Keratinocyte (primary cell): Measurements from ENCODE around the gene HOXA10. TPM values are rescaled to one million over a fixed set of nuclear protein-coding genes. Genes with fewer than 3 reads are reported as not detected.

Experiments used
- DNase-seq: peaks from one replicate; pipeline ENCODE4 v3.0.0-alpha.2; 2011; ENCODE audit warnings: low read depth, missing footprints, low spot score
- FAIRE-seq: peaks from 2 replicates; lab custom pipeline; 2011; peaks lifted over from hg19 to GRCh38; lab: Jason Lieb, UNC
- H2AFZ ChIP-seq: 2 replicates; pipeline ENCODE4 v1.6.0; 2012; ENCODE audit warnings: low read length, control low read depth, inconsistent platforms; ENCODE audit not compliant: control insufficient read depth
- H3K27ac ChIP-seq: 2 replicates; pipeline ENCODE4 v1.5.1; 2011; ENCODE audit warnings: low read length; ENCODE audit not compliant: control insufficient read depth, insufficient read depth
- H3K27me3 ChIP-seq: 3 replicates; pipeline ENCODE4 v1.6.0; 2011; ENCODE audit warnings: low read length; ENCODE audit not compliant: control insufficient read depth, insufficient read depth; ENCODE audit errors: extremely low read depth
- H3K36me3 ChIP-seq, 2 experiments: 2 replicates in 1 of 2; 3 replicates in 1 of 2; pipeline ENCODE4 v1.5.1; 2011; ENCODE audit warnings: low read length in 2 of 2, mild to moderate bottlenecking in 1 of 2; ENCODE audit not compliant: control insufficient read depth in 2 of 2, insufficient read depth in 2 of 2; ENCODE audit errors: extremely low read depth in 1 of 2
- H3K4me1 ChIP-seq: 3 replicates; pipeline ENCODE4 v1.5.1; 2011; ENCODE audit warnings: low read length; ENCODE audit not compliant: control insufficient read depth, insufficient read depth; ENCODE audit errors: extremely low read depth
- H3K4me2 ChIP-seq: 3 replicates; pipeline ENCODE4 v1.6.0; 2011; ENCODE audit warnings: low read depth, low read length; ENCODE audit not compliant: control insufficient read depth, insufficient read depth; ENCODE audit errors: extremely low read depth
- H3K4me3 ChIP-seq, 3 experiments: fragments of 200-600 bp in 1 of 3; sonication (generic) in 1 of 3; 2 replicates in 2 of 3; 3 replicates in 1 of 3; pipeline ENCODE4 v1.5.1; 2011 to 2016; ENCODE audit warnings: low read length in 3 of 3, mild to moderate bottlenecking in 3 of 3, control low read depth in 2 of 3, inconsistent platforms in 1 of 3, low read depth in 1 of 3, mixed read lengths in 1 of 3, mixed run types in 1 of 3, moderate library complexity in 1 of 3; ENCODE audit not compliant: control insufficient read depth in 2 of 3, insufficient read depth in 2 of 3; ENCODE audit errors: extremely low read depth in 1 of 3
- H3K79me2 ChIP-seq: 2 replicates; pipeline ENCODE4 v1.6.0; 2012; ENCODE audit warnings: low read length; ENCODE audit not compliant: control insufficient read depth, insufficient read depth
- H3K9ac ChIP-seq: 3 replicates; pipeline ENCODE4 v1.6.0; 2011; ENCODE audit warnings: low read length; ENCODE audit not compliant: control insufficient read depth, insufficient read depth; ENCODE audit errors: extremely low read depth
- H3K9me1 ChIP-seq: 3 replicates; pipeline ENCODE4 v1.6.0; 2011; ENCODE audit warnings: low read length; ENCODE audit not compliant: control insufficient read depth, insufficient read depth; ENCODE audit errors: extremely low read depth
- H3K9me3 ChIP-seq: 2 replicates; pipeline ENCODE4 v1.5.1; 2012; ENCODE audit warnings: low read depth, low read length; ENCODE audit not compliant: control insufficient read depth
- H4K20me1 ChIP-seq: 3 replicates; pipeline ENCODE4 v1.6.0; 2011; ENCODE audit warnings: low read length; ENCODE audit not compliant: control insufficient read depth, insufficient read depth; ENCODE audit errors: extremely low read depth
- EZH2 ChIP-seq: IDR thresholded peaks from one replicate; pipeline ENCODE4 v1.6.1; 2012; ENCODE audit warnings: inconsistent platforms, mild to moderate bottlenecking, low read length, moderate library complexity
- dilution Hi-C: fragments of 300-500 bp; cut with MboI; formaldehyde crosslinking; loops from one replicate; pipeline ENCODE4 v1.7.0; 2020; ENCODE audit warnings: low sequenced_read_pairs; ENCODE audit not compliant: extremely low pct_ligation_motif_present
- polyA plus RNA-seq, 5 experiments: library from polyadenylated mRNA; depleted of rRNA in 3 of 5; stranded (reverse) in 3 of 5; stranded (forward) in 1 of 5; unstranded in 1 of 5; fragments of >200 nt; gene quantifications; 1 replicate in 1 of 5; 2 replicates in 3 of 5; 3 replicates in 1 of 5; pipeline versions ENCODE4 v1.2.1 to v1.2.3, GENCODE V29; 2011 to 2012; ENCODE audit warnings: missing spikeins in 2 of 5, low read depth in 1 of 5, low replicate concordance in 1 of 5
- TF ChIP-seq, protein P1 (sequence below), 3 experiments: IDR thresholded peaks in 1 of 3; conservative IDR thresholded peaks in 1 of 3; optimal IDR thresholded peaks in 1 of 3; 2 replicates in 2 of 3; 3 replicates in 1 of 3; pipeline versions ENCODE3 to v1.5.1; 2011; ENCODE audit warnings: low read length in 3 of 3, mild to moderate bottlenecking in 3 of 3, moderate library complexity in 2 of 3, control low read depth in 1 of 3, inconsistent platforms in 1 of 3; ENCODE audit not compliant: insufficient read depth in 2 of 3; ENCODE audit errors: extremely low read depth in 1 of 3

Gene HOXA10
- polyA plus RNA-seq, 1 donor (not counting 4 experiments of a cell fraction or from before 2014, with no cell fraction given), result 2.4 TPM

- no peak for FAIRE-seq
- peaks cover 0 to 4% of the 10 kb centered on the region in 2 experiments for H3K36me3 ChIP-seq
- no peak overlapping the region for H2AFZ ChIP-seq
- TF ChIP-seq EZH2, result no peak
- TF ChIP-seq, protein P1, sequence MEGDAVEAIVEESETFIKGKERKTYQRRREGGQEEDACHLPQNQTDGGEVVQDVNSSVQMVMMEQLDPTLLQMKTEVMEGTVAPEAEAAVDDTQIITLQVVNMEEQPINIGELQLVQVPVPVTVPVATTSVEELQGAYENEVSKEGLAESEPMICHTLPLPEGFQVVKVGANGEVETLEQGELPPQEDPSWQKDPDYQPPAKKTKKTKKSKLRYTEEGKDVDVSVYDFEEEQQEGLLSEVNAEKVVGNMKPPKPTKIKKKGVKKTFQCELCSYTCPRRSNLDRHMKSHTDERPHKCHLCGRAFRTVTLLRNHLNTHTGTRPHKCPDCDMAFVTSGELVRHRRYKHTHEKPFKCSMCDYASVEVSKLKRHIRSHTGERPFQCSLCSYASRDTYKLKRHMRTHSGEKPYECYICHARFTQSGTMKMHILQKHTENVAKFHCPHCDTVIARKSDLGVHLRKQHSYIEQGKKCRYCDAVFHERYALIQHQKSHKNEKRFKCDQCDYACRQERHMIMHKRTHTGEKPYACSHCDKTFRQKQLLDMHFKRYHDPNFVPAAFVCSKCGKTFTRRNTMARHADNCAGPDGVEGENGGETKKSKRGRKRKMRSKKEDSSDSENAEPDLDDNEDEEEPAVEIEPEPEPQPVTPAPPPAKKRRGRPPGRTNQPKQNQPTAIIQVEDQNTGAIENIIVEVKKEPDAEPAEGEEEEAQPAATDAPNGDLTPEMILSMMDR (optimal IDR thresholded peaks at IDR 0.05 in 1 of 3, IDR thresholded peaks at IDR 0.05 in 1 of 3, conservative IDR thresholded peaks at IDR 0.05 in 1 of 3; ENCODE audit: extremely low read depth in 1 of 3, insufficient read depth in 2 of 3, low read length in 3 of 3), result no peak
- peak overlapping the region; percentile 98 for H3K4me2 ChIP-seq
- peak overlapping the region; percentile 78 to 94 (median 84) for H3K4me3 ChIP-seq
- peak overlapping the region; percentile 83 for H3K9ac ChIP-seq
- no peaks in the 10 kb centered on the region for H4K20me1 ChIP-seq
- dilution Hi-C loops, result no loop called here
- H3K4me1 ChIP-seq, result peaks cover 32% of the 10 kb centered on the region
- no peaks in the 10 kb centered on the region for H3K9me1 ChIP-seq
- H3K27ac ChIP-seq, result peak overlapping the region; percentile 87
- no peaks in the 10 kb centered on the region for H3K9me3 ChIP-seq
- DNase-seq, result no peak
- peaks cover 69% of the 10 kb centered on the region for H3K79me2 ChIP-seq
- peaks cover 6% of the 10 kb centered on the region for H3K27me3 ChIP-seq
Observed at GRCh38 chr7:27170426-27171324, 3.4 kb downstream of the HOXA10 start.

DNA sequence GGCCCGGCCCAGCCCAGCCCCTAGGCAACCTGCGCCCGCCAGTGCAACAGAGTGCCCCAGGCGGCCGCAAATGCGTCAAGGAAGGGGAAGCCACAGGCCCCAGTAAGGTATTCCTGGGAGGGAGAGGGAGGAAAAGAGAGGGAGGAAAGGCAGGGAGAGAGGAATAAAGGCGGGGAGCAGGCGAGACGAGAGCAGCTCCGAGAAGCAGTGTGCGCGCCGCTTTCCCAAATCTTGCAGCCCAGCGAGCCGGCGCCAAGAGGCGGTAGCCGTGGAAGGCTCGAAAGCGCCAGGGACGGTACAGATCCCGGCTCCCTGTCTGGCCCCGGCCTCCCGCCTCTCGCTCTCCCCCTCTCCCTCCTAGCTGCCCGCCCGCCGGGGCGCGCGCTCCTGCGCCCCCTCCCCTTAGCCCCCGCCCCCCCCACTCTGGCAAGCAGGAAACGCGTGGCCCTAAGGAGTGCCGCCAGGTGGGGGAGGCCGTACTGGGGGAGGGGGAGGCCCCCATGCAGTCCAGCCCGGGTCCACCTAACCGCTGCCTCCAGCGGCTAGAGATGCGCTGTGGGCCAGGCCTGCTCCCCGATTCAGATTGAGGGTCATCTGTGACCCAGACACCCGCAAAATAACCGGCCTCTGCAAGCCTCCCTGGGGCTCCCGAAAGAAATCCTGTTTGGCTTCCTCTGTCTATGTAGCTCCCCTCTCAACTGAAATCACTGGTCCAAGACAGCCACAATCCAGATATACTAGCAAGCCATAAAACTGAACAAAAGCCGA lies 4.3 kb downstream of the HOXA10 start:
- peak overlapping the region; percentile 83 for H3K9ac ChIP-seq
- H3K36me3 ChIP-seq, result peaks cover 0 to 4% of the 10 kb centered on the region in 2 experiments
- peak overlapping the region; percentile 98 for H3K4me2 ChIP-seq
- H3K27me3 ChIP-seq, result peaks cover 2% of the 10 kb centered on the region
- peak overlapping the region; percentile 53 for H2AFZ ChIP-seq
- dilution Hi-C loops, result no loop called here
- no peaks in the 10 kb centered on the region for H3K9me1 ChIP-seq
- no peak for DNase-seq
- no peaks in the 10 kb centered on the region for H4K20me1 ChIP-seq
- H3K9me3 ChIP-seq, result no peaks in the 10 kb centered on the region
- H3K79me2 ChIP-seq, result peaks cover 77% of the 10 kb centered on the region
- H3K4me1 ChIP-seq, result peaks cover 32% of the 10 kb centered on the region
- no peak for TF ChIP-seq EZH2
- TF ChIP-seq, protein P1 (optimal IDR thresholded peaks at IDR 0.05 in 1 of 3, IDR thresholded peaks at IDR 0.05 in 1 of 3, conservative IDR thresholded peaks at IDR 0.05 in 1 of 3; ENCODE audit: extremely low read depth in 1 of 3, insufficient read depth in 2 of 3, low read length in 3 of 3), result no peak
- H3K27ac ChIP-seq, result peak overlapping the region; percentile 87
- no peak for FAIRE-seq
- H3K4me3 ChIP-seq, result peak overlapping the region; percentile 78 to 94 (median 84)
